Immature natural killer cell (primary cell): Measurements from ENCODE around the gene CLCF1. TPM values are rescaled to one million over a fixed set of nuclear protein-coding genes. Genes with fewer than 3 reads are reported as not detected.
A peak's percentile ranks its signal among the peaks of the same experiment; 100 is the strongest.

Experiments
- DNase-seq, 3 donors: peaks; one replicate each; pipeline ENCODE4 v3.0.0; 2022; ENCODE audit warnings: mixed read lengths in 1 of 3
- H3K27ac Mint-ChIP-seq, 6 donors: one replicate each; pipeline ENCODE4 v1.8.0; 2020; ENCODE audit warnings: mixed read lengths in 6 of 6, mild to moderate bottlenecking in 5 of 6, inconsistent platforms in 4 of 6, moderate library complexity in 3 of 6
- H3K27me3 Mint-ChIP-seq, 3 donors: one replicate each; pipeline ENCODE4 v1.8.0; 2020 to 2021; ENCODE audit warnings: low read depth in 3 of 3, mild to moderate bottlenecking in 3 of 3, mixed read lengths in 3 of 3, moderate library complexity in 3 of 3, inconsistent platforms in 1 of 3
- H3K36me3 Mint-ChIP-seq, 3 donors: one replicate each; pipeline ENCODE4 v1.8.0; 2020; ENCODE audit warnings: mixed read lengths in 3 of 3, inconsistent platforms in 2 of 3, mild to moderate bottlenecking in 2 of 3
- H3K4me1 Mint-ChIP-seq, 2 donors: one replicate each; pipeline ENCODE4 v1.8.0; 2020; ENCODE audit warnings: inconsistent platforms in 2 of 2, mild to moderate bottlenecking in 2 of 2, mixed read lengths in 2 of 2, moderate library complexity in 1 of 2
- H3K4me3 Mint-ChIP-seq, 5 donors: one replicate each; pipeline ENCODE4 v1.8.0; 2020; ENCODE audit warnings: mild to moderate bottlenecking in 5 of 5, mixed read lengths in 5 of 5, inconsistent platforms in 3 of 5, moderate library complexity in 3 of 5
- H3K9me3 Mint-ChIP-seq, 6 donors: one replicate each; pipeline ENCODE4 v1.8.0; 2020; ENCODE audit warnings: mild to moderate bottlenecking in 6 of 6, mixed read lengths in 6 of 6, inconsistent platforms in 4 of 6, moderate library complexity in 3 of 6
- polyA plus RNA-seq, 3 donors: library from polyadenylated mRNA; unstranded; fragments of 300-500 nt; fragmentation: Illumina TruSeq; gene quantifications; one replicate each; pipeline ENCODE4 v1.2.3, GENCODE V29; 2021

CLCF1 gene
- polyA plus RNA-seq, 3 donors from 2014 or later, result 0.34 to 2.2 TPM; not detected in 1

GRCh38 chr11:67364783-67365722, 8.3 kb downstream of the CLCF1 start:
- Mint-ChIP-seq H3K4me3 (peak overlapping the region; percentile 14 to 60 (median 31)), H3K27me3 (peaks cover 11 to 12% (median 11%) of the 10 kb centered on the region in 3 donors), H3K9me3 (no peaks in the 10 kb centered on the region), H3K4me1 (peaks cover 57 to 61% of the 10 kb centered on the region in 2 donors), H3K27ac (peak overlapping the region in 3 of 6 donors; percentile 17 to 75 (median 75)), H3K36me3 (peaks cover 5 to 21% (median 14%) of the 10 kb centered on the region in 3 donors)
- DNase-seq, result no peak

GRCh38 chr11:67364169-67364568, 9.2 kb downstream of the CLCF1 start:
- H3K36me3 Mint-ChIP-seq, result peaks cover 5 to 21% (median 14%) of the 10 kb centered on the region in 3 donors
- no peaks in the 10 kb centered on the region for H3K9me3 Mint-ChIP-seq
- H3K4me3 Mint-ChIP-seq, result peak overlapping the region in 4 of 5 donors; percentile 14 to 70 (median 28)
- H3K27ac Mint-ChIP-seq, result peak overlapping the region in 3 of 6 donors; percentile 17 to 75 (median 71)
- peaks cover 10 to 11% (median 11%) of the 10 kb centered on the region in 3 donors for H3K27me3 Mint-ChIP-seq
- no peak for DNase-seq
- peaks cover 48 to 53% of the 10 kb centered on the region in 2 donors for H3K4me1 Mint-ChIP-seq

- peaks cover 21 to 23% of the 10 kb centered on the region in 2 donors for H3K4me1 Mint-ChIP-seq
- DNase-seq, result no peak
- H3K27me3 Mint-ChIP-seq, result peaks cover 5 to 14% (median 10%) of the 10 kb centered on the region in 3 donors
- H3K4me3 Mint-ChIP-seq, result no peak overlapping the region
- H3K36me3 Mint-ChIP-seq, result peaks cover 0 to 5% (median 0%) of the 10 kb centered on the region in 3 donors
- no peak overlapping the region for H3K27ac Mint-ChIP-seq
- no peaks in the 10 kb centered on the region for H3K9me3 Mint-ChIP-seq
Measured at GRCh38 chr11:67357831-67358670, 15.3 kb downstream of the CLCF1 start.

DNA sequence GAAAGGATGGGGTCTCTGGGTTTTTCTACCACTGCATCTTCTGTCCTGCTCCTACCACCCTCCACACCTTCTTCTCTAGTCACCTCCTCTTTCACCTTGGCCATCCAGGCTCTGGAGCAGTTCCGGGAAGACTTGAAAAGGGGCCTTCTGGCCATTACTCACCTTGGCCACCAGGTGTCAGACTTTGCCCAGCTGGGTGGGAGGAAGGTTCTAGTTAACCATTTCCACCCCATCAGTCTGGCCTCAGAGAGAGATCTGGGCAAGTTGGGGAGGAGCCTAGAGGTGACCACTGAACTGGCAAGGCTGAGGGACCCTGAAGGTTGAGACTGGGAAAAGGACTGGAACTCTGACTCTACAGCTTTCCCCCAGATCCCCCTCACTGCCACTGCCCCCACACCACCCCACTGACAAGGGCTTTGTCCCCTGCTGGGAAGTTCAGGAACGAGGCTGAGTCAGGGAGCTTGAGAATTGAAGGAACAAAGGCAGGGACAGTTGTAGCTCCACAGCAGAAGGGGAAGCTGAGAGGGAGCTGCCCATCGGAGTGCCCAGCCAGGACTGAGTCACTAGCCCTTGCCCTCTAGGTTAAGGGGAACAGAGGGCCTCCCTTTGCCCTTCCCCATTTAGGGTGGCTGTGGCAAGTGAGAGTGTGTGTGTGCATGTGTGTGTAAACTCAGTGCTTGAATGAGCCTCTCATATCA, 16.4 kb downstream of the CLCF1 start:
- Mint-ChIP-seq H3K36me3 (no peaks in the 10 kb centered on the region), H3K9me3 (no peaks in the 10 kb centered on the region), H3K4me1 (peaks cover 26% of the 10 kb centered on the region in 2 donors), H3K4me3 (no peak overlapping the region), H3K27ac (peak overlapping the region in 3 of 6 donors; percentile 5 to 82 (median 72)), H3K27me3 (peaks cover 5 to 18% (median 14%) of the 10 kb centered on the region in 3 donors)
- peak; percentile 70 to 75 (median 73) for DNase-seq

- peak overlapping the region in 3 of 6 donors; percentile 5 to 82 (median 72) for H3K27ac Mint-ChIP-seq
Measured at GRCh38 chr11:67356387-67356863, 17.0 kb downstream of the CLCF1 start.

GRCh38 chr11:67355794-67356386, 17.5 kb downstream of the CLCF1 start:
- Mint-ChIP-seq H3K4me1 (peaks cover 36 to 37% of the 10 kb centered on the region in 2 donors), H3K4me3 (no peak overlapping the region), H3K9me3 (no peaks in the 10 kb centered on the region), H3K27ac (peak overlapping the region in 1 of 6 donors; percentile 80), H3K27me3 (peaks cover 9 to 22% (median 18%) of the 10 kb centered on the region in 3 donors), H3K36me3 (no peaks in the 10 kb centered on the region)
- DNase-seq, result no peak

More at GRCh38 chr11:67356387-67356863, 17.0 kb downstream of the CLCF1 start:
- Mint-ChIP-seq H3K4me3 (no peak overlapping the region), H3K4me1 (peaks cover 31 to 32% of the 10 kb centered on the region in 2 donors), H3K9me3 (no peaks in the 10 kb centered on the region), H3K27me3 (peaks cover 5 to 20% (median 15%) of the 10 kb centered on the region in 3 donors), H3K36me3 (no peaks in the 10 kb centered on the region)
- DNase-seq, result no peak

DNA sequence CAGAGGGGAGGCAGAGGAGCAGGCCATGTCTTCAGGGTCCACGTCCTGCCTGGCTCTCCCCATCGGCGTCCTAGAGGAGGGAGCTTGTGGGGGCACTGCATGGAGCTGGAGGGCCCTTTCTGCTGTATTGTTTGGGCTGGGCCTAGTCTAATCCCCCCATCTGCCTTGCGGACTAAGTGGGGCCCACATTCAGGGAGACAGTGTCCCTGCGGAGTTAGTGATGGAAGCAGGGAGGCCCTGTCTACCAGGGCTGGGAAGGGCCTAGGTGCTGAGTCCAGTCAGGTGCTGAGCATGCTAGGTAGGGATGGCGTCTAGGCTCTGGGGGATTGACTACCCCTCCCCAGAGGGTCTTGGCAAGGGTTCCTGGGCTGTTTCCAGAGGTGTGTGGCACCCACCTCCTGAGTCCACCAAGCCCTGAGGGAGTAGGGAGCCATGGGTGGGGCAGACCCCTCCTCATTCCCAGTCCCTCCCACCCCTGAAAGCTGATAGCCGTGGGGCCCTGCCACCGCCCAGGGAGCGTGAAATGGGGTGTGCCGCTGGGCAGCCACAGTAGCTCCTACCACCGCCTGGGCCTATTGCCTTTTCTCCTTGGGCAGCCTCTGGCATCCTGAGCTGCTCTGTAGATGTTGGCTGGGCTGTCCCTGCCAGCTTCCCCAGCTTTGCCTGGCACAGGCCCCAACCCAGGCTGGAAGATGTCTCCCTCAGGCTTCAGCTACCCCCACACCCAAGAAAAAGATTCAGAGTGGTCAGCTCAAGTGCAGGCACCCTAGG, 18.2 kb downstream of the CLCF1 start:
- Mint-ChIP-seq H3K4me3 (no peak overlapping the region), H3K4me1 (peaks cover 37 to 38% of the 10 kb centered on the region in 2 donors), H3K36me3 (no peaks in the 10 kb centered on the region), H3K9me3 (no peaks in the 10 kb centered on the region), H3K27me3 (peaks cover 9 to 22% (median 18%) of the 10 kb centered on the region in 3 donors), H3K27ac (peak overlapping the region; percentile 26 to 100 (median 84))
- DNase-seq, result no peak

DNA sequence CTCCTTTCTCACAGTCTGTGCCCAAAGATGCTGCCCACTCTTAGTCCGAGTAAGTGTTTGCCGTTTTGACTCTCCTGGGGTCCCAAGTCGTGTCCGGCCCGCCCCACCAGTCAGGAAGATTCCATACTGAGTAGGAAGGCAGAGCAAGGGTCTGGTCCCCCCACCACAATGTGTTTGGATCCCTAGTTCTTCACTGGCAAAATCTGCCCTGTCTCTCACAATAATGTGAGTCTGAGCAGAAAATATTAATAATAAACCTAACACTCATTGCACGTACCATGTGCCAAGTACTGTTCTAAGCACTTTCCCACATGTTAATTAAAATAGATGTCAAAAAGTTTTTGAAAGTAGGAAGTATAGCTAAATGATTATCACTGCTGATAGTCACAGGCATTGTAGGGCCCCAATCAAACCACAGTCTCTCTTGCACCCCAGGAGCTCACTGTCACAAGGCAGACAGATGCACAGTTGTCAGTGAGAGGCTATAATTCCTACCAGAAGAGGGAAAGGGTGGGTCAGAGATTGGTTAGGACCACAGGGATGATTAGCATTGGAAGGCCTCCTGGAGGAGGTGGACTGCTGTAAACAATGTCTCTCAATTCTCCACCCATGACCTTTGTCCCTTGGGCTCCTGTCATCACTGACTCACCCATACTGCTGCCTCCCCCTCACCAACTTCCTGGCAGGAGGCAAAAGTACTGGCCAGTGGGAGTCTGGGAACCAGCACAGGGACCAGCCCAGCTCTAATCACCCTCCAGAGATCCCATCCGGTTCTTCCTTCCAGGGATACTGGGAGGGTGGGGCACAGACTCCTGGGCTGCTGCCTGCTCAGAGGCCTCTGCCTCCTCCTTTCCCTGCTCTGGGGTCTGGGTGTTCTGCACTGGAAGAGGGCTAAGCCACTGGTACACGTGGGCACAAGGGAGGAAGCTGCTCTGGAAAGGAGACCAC, 19.0 kb downstream of the CLCF1 start:
- H3K27ac Mint-ChIP-seq, result peak overlapping the region; percentile 96 to 100 (median 98)
- no peaks in the 10 kb centered on the region for H3K36me3 Mint-ChIP-seq
- no peaks in the 10 kb centered on the region for H3K9me3 Mint-ChIP-seq
- peaks cover 9 to 21% (median 18%) of the 10 kb centered on the region in 3 donors for H3K27me3 Mint-ChIP-seq
- peak overlapping the region; percentile 90 to 99 (median 96) for H3K4me3 Mint-ChIP-seq
- DNase-seq, result no peak
- peaks cover 38 to 39% of the 10 kb centered on the region in 2 donors for H3K4me1 Mint-ChIP-seq

DNA sequence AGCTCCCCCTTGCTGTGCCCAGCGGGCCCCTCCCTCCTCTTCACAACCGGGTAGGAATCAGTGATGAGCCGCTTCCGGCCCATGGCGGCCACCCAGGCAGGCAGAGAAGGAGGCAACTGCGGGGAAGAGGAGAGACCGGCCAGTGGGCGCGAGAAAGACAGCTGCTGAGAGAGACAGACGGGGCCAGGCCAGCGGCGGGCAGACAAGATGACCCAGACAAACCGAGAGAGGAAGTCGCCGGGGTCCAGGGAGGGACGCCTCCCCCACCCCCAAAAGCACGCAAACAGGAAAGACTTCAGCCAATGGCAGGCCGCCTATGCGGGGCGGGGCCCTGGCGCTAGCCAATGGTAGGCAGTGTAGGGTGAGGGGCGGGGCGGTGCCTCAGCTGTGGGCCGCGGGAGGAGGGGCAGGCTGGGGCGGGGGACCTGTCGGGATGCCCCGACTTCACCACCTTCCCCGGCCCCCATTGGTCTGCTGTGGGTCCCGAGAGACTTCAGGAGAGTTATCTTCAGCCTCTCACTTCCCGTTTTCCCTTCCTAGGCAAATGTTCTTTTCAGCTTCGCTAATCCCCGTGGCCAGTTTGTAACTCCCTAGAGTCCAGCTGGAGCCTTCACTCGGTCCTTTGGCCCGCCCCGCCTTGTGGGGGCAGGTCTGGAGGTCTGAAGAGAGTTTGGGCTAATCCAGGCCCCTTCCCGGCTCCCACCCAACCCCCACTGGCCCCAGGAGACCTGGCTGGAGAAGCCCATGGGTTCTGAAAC, 19.9 kb downstream of the CLCF1 start, which contains the start of gene POLD4:
POLD4 (minus strand) TSS at position 230 of the 758 bp plus-strand sequence; CDS start at position 83, 147 bp downstream.
- no peaks in the 10 kb centered on the region for H3K36me3 Mint-ChIP-seq
- peak; percentile 94 to 95 (median 95) for DNase-seq
- peaks cover 38 to 39% of the 10 kb centered on the region in 2 donors for H3K4me1 Mint-ChIP-seq
- H3K9me3 Mint-ChIP-seq, result no peaks in the 10 kb centered on the region
- peak within 1 kb of the TSS; percentile 90 to 99 (median 96) for H3K4me3 Mint-ChIP-seq
- peaks cover 9 to 19% (median 18%) of the 10 kb centered on the region in 3 donors for H3K27me3 Mint-ChIP-seq
- H3K27ac Mint-ChIP-seq, result peak within 1 kb of the TSS; percentile 96 to 100 (median 98)

GRCh38 chr11:67352546-67353316, 20.7 kb downstream of the CLCF1 start:
- H3K27me3 Mint-ChIP-seq, result peaks cover 9 to 17% (median 15%) of the 10 kb centered on the region in 3 donors
- peak overlapping the region; percentile 96 to 100 (median 98) for H3K27ac Mint-ChIP-seq
- no peaks in the 10 kb centered on the region for H3K36me3 Mint-ChIP-seq
- DNase-seq, result no peak
- H3K4me1 Mint-ChIP-seq, result peaks cover 38 to 39% of the 10 kb centered on the region in 2 donors
- H3K9me3 Mint-ChIP-seq, result no peaks in the 10 kb centered on the region
- peak overlapping the region; percentile 90 to 99 (median 96) for H3K4me3 Mint-ChIP-seq
